Sciatic nerve (tissue), 2 donors: ENCODE results near the gene PACS2. TPM values are rescaled to one million over a fixed set of nuclear protein-coding genes. Genes with fewer than 3 reads are reported as not detected.
"Not testable (repeated sequence)": the region's sequence is repeated elsewhere in the genome, so short reads cannot be mapped to it uniquely, and the experiment has no call there.

Experiments
- ATAC-seq: fragments of 200-7000 bp; cut with Tn5 transposase; one replicate; pipeline ENCODE4 v1.9.1; 2020; ENCODE audit warnings: mild to moderate bottlenecking, moderate library complexity
- DNase-seq: peaks from one replicate; pipeline ENCODE4 v3.0.0-alpha.2; 2020; ENCODE audit warnings: low spot score
- intact Hi-C: fragments of 100-400 bp; cut with DNase I; formaldehyde crosslinking; loops from one replicate; pipeline ENCODE4 v1.14.2; 2022
- total RNA-seq: library from RNA; stranded (reverse); fragmentation: NEBNext Ultra II Directional; extraction: Animal tissue kit (Norgen Biotek cat#: 25700); gene quantifications from one replicate; pipeline ENCODE4 v1.2.1, GENCODE V29; 2021
- donor health status: DM: no; HTN: no; CAD: no.
- donor health status: DM: no; HTN: no; CAD: no.

Gene PACS2
- total RNA-seq, 1 donor from 2014 or later: 152 TPM

GRCh38 chr14:105286759-105287144 is 27.8 kb upstream of the PACS2 start:
- no peak for ATAC-seq
- DNase-seq: no peak
- intact Hi-C loops: no loop called here

- intact Hi-C loops: no loop called here
- DNase-seq: no peak
- no peak for ATAC-seq
These were observed 27.1 kb upstream of the PACS2 start for GRCh38 chr14:105287249-105288102.

GRCh38 chr14:105288936-105289335 is 25.6 kb upstream of the PACS2 start:
- DNase-seq, ATAC-seq, intact Hi-C loops: not testable (repeated sequence)

- intact Hi-C loops: no loop called here
- no peak for DNase-seq
- no peak for ATAC-seq
These were observed 23.8 kb upstream of the PACS2 start for GRCh38 chr14:105290621-105291346.

- intact Hi-C loops: no loop called here
- ATAC-seq (peak; percentile 31), DNase-seq (no peak)
These were observed 21.5 kb upstream of the PACS2 start for GRCh38 chr14:105292826-105293711.

- DNase-seq: no peak
- intact Hi-C loops: no loop called here
- ATAC-seq: peak; percentile 52
These were observed 20.4 kb upstream of the PACS2 start for GRCh38 chr14:105294142-105294597.

GRCh38 chr14:105297311-105297710 is 17.2 kb upstream of the PACS2 start:
- DNase-seq, ATAC-seq, intact Hi-C loops: not testable (repeated sequence)

GRCh38 chr14:105299654-105300541 is 14.7 kb upstream of the PACS2 start:
- no peak for ATAC-seq
- DNase-seq: peak; percentile 72
- intact Hi-C loops: no loop called here

- ATAC-seq: peak; percentile 97
- intact Hi-C loops: no loop called here
- DNase-seq: peak; percentile 97
These were observed 13.9 kb upstream of the PACS2 start, which contains the start of gene BRF1 for GRCh38 chr14:105300542-105301102. Gene BRF1 (minus strand): TSS chr14:105301001. CDS start chr14:105300629, 372 bp downstream.

- intact Hi-C loops: no loop called here
- ATAC-seq: peak; percentile 97
These were observed 13.2 kb upstream of the PACS2 start for GRCh38 chr14:105301103-105301914.

GRCh38 chr14:105301915-105302249 is 12.7 kb upstream of the PACS2 start:
- ATAC-seq, intact Hi-C loops, DNase-seq: not testable (repeated sequence)

More at GRCh38 chr14:105301103-105301914, 13.2 kb upstream of the PACS2 start:
- DNase-seq: peak; percentile 100

- no peak for DNase-seq
- intact Hi-C loops: no loop called here
- ATAC-seq: no peak
These were observed 10.6 kb upstream of the PACS2 start for GRCh38 chr14:105303949-105304348.

- no peak for ATAC-seq
- intact Hi-C loops: no loop called here
- DNase-seq: no peak
These were observed 10.0 kb upstream of the PACS2 start for GRCh38 chr14:105304565-105304964.

GRCh38 chr14:105305345-105305744 is 9.2 kb upstream of the PACS2 start:
- intact Hi-C loops: no loop called here
- ATAC-seq: no peak

GRCh38 chr14:105305791-105306190 is 8.8 kb upstream of the PACS2 start:
- DNase-seq: no peak
- intact Hi-C loops: no loop called here
- no peak for ATAC-seq

More at GRCh38 chr14:105305345-105305744, 9.2 kb upstream of the PACS2 start:
- no peak for DNase-seq

- no peak for ATAC-seq
- no peak for DNase-seq
- intact Hi-C loops: no loop called here
These were observed 7.4 kb upstream of the PACS2 start for GRCh38 chr14:105307052-105307727.
